GM12878 (cell line): ENCODE data around the gene ERCC3. TPM values are rescaled to one million over a fixed set of nuclear protein-coding genes. Genes with fewer than 3 reads are reported as not detected.

ENCODE experiments used
- ATAC-seq: fragments of 200-7000 bp; cut with Tn5 transposase; 3 replicates; pipeline ENCODE4 v1.9.1; 2020; ENCODE audit warnings: mild to moderate bottlenecking, moderate library complexity
- BruUV-seq: library from RNA; stranded (reverse); fragments of 400-500 nt; replicated peaks from 2 replicates; lab custom pipeline; 2021; lab: Mats Ljungman, UMichigan
- CTCF ChIA-PET: fragments of 300-600 bp; sonication (Branson Sonifier 250); formaldehyde crosslinking; extraction: SDS; loops from one replicate; lab custom pipeline; 2021; ENCODE audit warnings: inconsistent platforms; lab: Yijun Ruan, JAX
- POLR2A ChIA-PET: fragments of 350-600 bp; formaldehyde crosslinking; extraction: SDS; loops from one replicate; lab custom pipeline; 2021; ENCODE audit warnings: inconsistent platforms; lab: Charles Lee
- RAD21 ChIA-PET: fragments of 300-600 bp; sonication (Branson Sonifier 250); formaldehyde crosslinking; loops from one replicate; lab custom pipeline; 2023; ENCODE audit warnings: antibody characterized with exemption; ENCODE audit not compliant: unreplicated experiment; lab: Charles Lee
- SMC1A ChIA-PET: fragments of 300-600 bp; sonication (Branson Sonifier 250); formaldehyde crosslinking; loops from one replicate; lab custom pipeline; 2023; ENCODE audit not compliant: unreplicated experiment, uncharacterized antibody; lab: Charles Lee
- DNase-seq: peaks from one replicate; pipeline ENCODE4 v3.0.0-alpha.2; 2011; ENCODE audit warnings: low read depth, low spot score
- FAIRE-seq: peaks from 3 replicates; lab custom pipeline; 2011; peaks lifted over from hg19 to GRCh38; lab: Jason Lieb, UNC
- H2AFZ ChIP-seq: 2 replicates; pipeline ENCODE4 v1.6.0; 2011; ENCODE audit warnings: low read depth, low read length, control low read depth; ENCODE audit not compliant: control insufficient read depth
- H3K27ac ChIP-seq: 2 replicates; pipeline ENCODE4 v1.5.1; 2011; ENCODE audit warnings: control low read depth; ENCODE audit not compliant: control insufficient read depth, insufficient read depth
- H3K27me3 ChIP-seq, 2 experiments: replicated peaks in 1 of 2; 2 replicates each; pipeline versions ENCODE4 v1.6.0 to v1.6.1; 2011; ENCODE audit warnings: low read length in 1 of 2; ENCODE audit not compliant: control insufficient read depth in 2 of 2, insufficient read depth in 2 of 2
- H3K36me3 ChIP-seq, 2 experiments: 2 replicates each; pipeline ENCODE4 v1.5.1; 2011; ENCODE audit warnings: low read length in 1 of 2; ENCODE audit not compliant: control insufficient read depth in 2 of 2, insufficient read depth in 2 of 2
- H3K4me1 ChIP-seq: 2 replicates; pipeline ENCODE4 v1.6.1; 2011; ENCODE audit warnings: mild to moderate bottlenecking, low read length, moderate library complexity, mixed read lengths; ENCODE audit not compliant: control insufficient read depth, insufficient read depth
- H3K4me2 ChIP-seq: 2 replicates; pipeline ENCODE4 v1.6.0; 2011; ENCODE audit warnings: control low read depth; ENCODE audit not compliant: control insufficient read depth, insufficient read depth
- H3K4me3 ChIP-seq: fragments of 200-600 bp; sonication (generic); 2 replicates; pipeline ENCODE4 v1.5.1; 2016
- H3K79me2 ChIP-seq: 2 replicates; pipeline ENCODE4 v1.6.0; 2011; ENCODE audit warnings: low read length; ENCODE audit not compliant: control insufficient read depth, insufficient read depth
- H3K9ac ChIP-seq: 2 replicates; pipeline ENCODE4 v1.8.0; 2011; ENCODE audit warnings: low read length, control low read depth, mixed read lengths; ENCODE audit not compliant: control insufficient read depth, insufficient read depth
- H3K9me3 ChIP-seq: replicated peaks from 3 replicates; pipeline ENCODE4 v1.5.1; 2011; ENCODE audit warnings: mild to moderate bottlenecking, low read length; ENCODE audit not compliant: control insufficient read depth, insufficient read depth
- H4K20me1 ChIP-seq: 2 replicates; pipeline ENCODE4 v1.6.0; 2011; ENCODE audit not compliant: control insufficient read depth, insufficient read depth
- ATF3 ChIP-seq: IDR thresholded peaks from 2 replicates; pipeline ENCODE4 v1.6.1; 2011; ENCODE audit warnings: low read depth, mild to moderate bottlenecking, low read length, moderate library complexity, borderline replicate concordance; ENCODE audit errors: extremely low read depth
- BACH1 ChIP-seq: fragments of 450-650 bp; IDR thresholded peaks from 2 replicates; pipeline ENCODE4 v1.6.1; 2017; ENCODE audit warnings: mild to moderate bottlenecking, borderline replicate concordance
- CBX5 ChIP-seq: sonication (generic); IDR thresholded peaks from 2 replicates; pipeline ENCODE4 v1.6.1; 2016; ENCODE audit warnings: low read depth, moderate library complexity, mild to moderate bottlenecking, inconsistent platforms
- CREM ChIP-seq: IDR thresholded peaks from 2 replicates; pipeline ENCODE4 v1.6.1; 2014; ENCODE audit warnings: antibody characterized with exemption, low read depth
- DPF2 ChIP-seq: fragments of 450-650 bp; IDR thresholded peaks from 2 replicates; pipeline ENCODE4 v1.6.1; 2017; ENCODE audit warnings: mild to moderate bottlenecking
- ETV6 ChIP-seq, 2 experiments: fragments of 450-650 bp in 1 of 2; IDR thresholded peaks in 1 of 2; conservative IDR thresholded peaks in 1 of 2; 2 replicates each; pipeline ENCODE4 v1.6.1; 2014; ENCODE audit warnings: antibody characterized with exemption in 1 of 2, borderline replicate concordance in 1 of 2, low read depth in 1 of 2, mild to moderate bottlenecking in 1 of 2, moderate library complexity in 1 of 2
- GATAD2B ChIP-seq: fragments of 450-650 bp; conservative IDR thresholded peaks from 2 replicates; pipeline ENCODE4 v1.6.1; 2017; ENCODE audit warnings: low read depth, mild to moderate bottlenecking, moderate library complexity
- HDAC6 ChIP-seq: fragments of 200-600 bp; sonication (generic); IDR thresholded peaks from one replicate; pipeline ENCODE4 v1.8.0; 2017; ENCODE audit warnings: antibody characterized with exemption; ENCODE audit not compliant: unreplicated experiment
- NFIC ChIP-seq: IDR thresholded peaks from 2 replicates; pipeline ENCODE4 v1.6.1; 2012; ENCODE audit warnings: low read depth, mild to moderate bottlenecking, inconsistent platforms, low read length, moderate library complexity
- NR2C1 ChIP-seq: fragments of 450-650 bp; IDR thresholded peaks from 2 replicates; pipeline ENCODE4 v1.6.1; 2017; ENCODE audit warnings: antibody characterized with exemption, mild to moderate bottlenecking, moderate library complexity
- POU2F2 ChIP-seq: IDR thresholded peaks from 3 replicates; pipeline ENCODE4 v1.6.1; 2011; ENCODE audit warnings: low read depth, mild to moderate bottlenecking, low read length, borderline replicate concordance
- RBBP5 ChIP-seq: fragments of 200-600 bp; sonication (generic); conservative IDR thresholded peaks from 2 replicates; pipeline ENCODE4 v1.6.1; 2016
- RUNX3 ChIP-seq: IDR thresholded peaks from 2 replicates; pipeline ENCODE4 v1.6.1; 2012; ENCODE audit warnings: low read length, inconsistent platforms
- TCF3 ChIP-seq: IDR thresholded peaks from 2 replicates; pipeline ENCODE4 v1.6.1; 2012; ENCODE audit warnings: low read depth, mild to moderate bottlenecking, low read length, borderline replicate concordance; ENCODE audit not compliant: insufficient read depth
- USF1 ChIP-seq: IDR thresholded peaks from 2 replicates; pipeline ENCODE4 v1.6.1; 2011; ENCODE audit warnings: borderline replicate concordance, low read depth, mild to moderate bottlenecking, moderate library complexity, mixed read lengths, low read length; ENCODE audit not compliant: insufficient read depth; ENCODE audit errors: extremely low read length
- ZSCAN29 ChIP-seq: fragments of 450-650 bp; IDR thresholded peaks from 2 replicates; pipeline ENCODE4 v1.6.1; 2017; ENCODE audit warnings: mild to moderate bottlenecking, moderate library complexity
- whole genome bisulfite sequencing: methylation state at CpG from one replicate; pipeline ENCODE4 v1.1.6; 2016; ENCODE audit warnings: low lambda C conversion rate; ENCODE audit not compliant: insufficient replicate concordance, insufficient coverage; ENCODE audit errors: missing lambda C conversion rate; 5-methylcytosine and 5-hydroxymethylcytosine counted together
- in situ Hi-C: fragments of 300-500 bp; cut with MboI; formaldehyde crosslinking; loops from 9 replicates; pipeline ENCODE4 v1.14.3; 2018; ENCODE audit warnings: mixed read lengths
- intact Hi-C: fragments of 100-400 bp; cut with micrococcal nuclease; formaldehyde crosslinking; loops from one replicate; pipeline ENCODE4 v1.14.2; 2022; ENCODE audit not compliant: unreplicated experiment
- polyA plus RNA-seq, 11 experiments: library from polyadenylated mRNA; depleted of rRNA in 4 of 11; unstranded in 6 of 11; stranded (reverse) in 5 of 11; fragments of >200 nt; fragmentation: Nextera tagmentation in 4 of 11; fragmentation: Illumina TruSeq in 1 of 11; extraction: Ambion mirVana in 4 of 11; extraction: Trizol in 1 of 11; gene quantifications; 1 replicate in 1 of 11; 2 replicates in 10 of 11; pipeline versions ENCODE4 v1.2.1 to v1.2.3, GENCODE V29; 2011 to 2016; ENCODE audit warnings: inconsistent platforms in 2 of 11, missing spikeins in 2 of 11, low read depth in 1 of 11
- total RNA-seq, 4 experiments: library from RNA; depleted of rRNA in 3 of 4; stranded (reverse); fragments of >200 nt in 3 of 4; fragmentation: Illumina TruSeq in 1 of 4; extraction: Trizol in 1 of 4; gene quantifications; 2 replicates each; pipeline versions ENCODE4 v1.2.1 to v1.2.3, GENCODE V29; 2013 to 2021
- TF ChIP-seq, protein P1 (sequence below): fragments of 450-650 bp; IDR thresholded peaks from 2 replicates; pipeline ENCODE4 v1.6.1; 2016; ENCODE audit warnings: mild to moderate bottlenecking, moderate library complexity, borderline replicate concordance
- TF ChIP-seq, protein P2 (sequence below): IDR thresholded peaks from 2 replicates; pipeline ENCODE4 v1.6.1; 2012; ENCODE audit warnings: low read depth, low read length, improper control_type of control experiment

The ERCC3 gene
- total and polyA plus RNA-seq, 10 of the 15 experiments (the other 5 are each of a cell fraction or from before 2014, with no cell fraction given) = 17.1 to 64.8 (median 42.8) TPM

DNA sequence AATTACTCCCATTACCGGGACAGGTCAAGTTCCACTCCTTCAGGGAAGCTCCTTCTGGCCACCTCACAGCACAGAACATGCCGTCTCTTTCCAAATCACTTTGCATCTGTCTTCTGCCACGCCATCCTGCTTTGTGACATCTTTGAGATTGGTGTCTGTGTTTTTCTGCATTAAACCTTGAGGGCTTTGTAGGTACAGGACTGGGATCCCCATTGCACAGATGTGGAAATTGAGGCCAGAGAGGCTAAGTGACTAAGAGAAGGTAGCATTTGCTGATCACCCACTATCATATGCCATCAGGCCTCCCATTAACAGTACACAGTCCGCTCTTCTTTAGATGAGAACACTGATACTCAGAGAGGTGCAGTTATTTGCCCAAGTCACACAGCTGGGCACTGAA lies 64.4 kb downstream of the ERCC3 start:
- 59% methylated on average over 4 of the region's 4 CpGs for WGBS
- ATAC-seq (no peak), DNase-seq (no peak), FAIRE-seq (no peak)
- H3K4me2 ChIP-seq = no peak overlapping the region
- H4K20me1 ChIP-seq = no peaks in the 10 kb centered on the region
- ChIA-PET POLR2A (no interaction called here), RAD21 (no interaction called here), SMC1A (no interaction called here), CTCF (no interaction called here)
- TF ChIP-seq NR2C1 = no peak
- TF ChIP-seq ATF3 = no peak
- TF ChIP-seq CREM = no peak
- TF ChIP-seq CBX5 = no peak
- no peak for TF ChIP-seq HDAC6
- TF ChIP-seq RUNX3 = no peak
- TF ChIP-seq, protein P1, sequence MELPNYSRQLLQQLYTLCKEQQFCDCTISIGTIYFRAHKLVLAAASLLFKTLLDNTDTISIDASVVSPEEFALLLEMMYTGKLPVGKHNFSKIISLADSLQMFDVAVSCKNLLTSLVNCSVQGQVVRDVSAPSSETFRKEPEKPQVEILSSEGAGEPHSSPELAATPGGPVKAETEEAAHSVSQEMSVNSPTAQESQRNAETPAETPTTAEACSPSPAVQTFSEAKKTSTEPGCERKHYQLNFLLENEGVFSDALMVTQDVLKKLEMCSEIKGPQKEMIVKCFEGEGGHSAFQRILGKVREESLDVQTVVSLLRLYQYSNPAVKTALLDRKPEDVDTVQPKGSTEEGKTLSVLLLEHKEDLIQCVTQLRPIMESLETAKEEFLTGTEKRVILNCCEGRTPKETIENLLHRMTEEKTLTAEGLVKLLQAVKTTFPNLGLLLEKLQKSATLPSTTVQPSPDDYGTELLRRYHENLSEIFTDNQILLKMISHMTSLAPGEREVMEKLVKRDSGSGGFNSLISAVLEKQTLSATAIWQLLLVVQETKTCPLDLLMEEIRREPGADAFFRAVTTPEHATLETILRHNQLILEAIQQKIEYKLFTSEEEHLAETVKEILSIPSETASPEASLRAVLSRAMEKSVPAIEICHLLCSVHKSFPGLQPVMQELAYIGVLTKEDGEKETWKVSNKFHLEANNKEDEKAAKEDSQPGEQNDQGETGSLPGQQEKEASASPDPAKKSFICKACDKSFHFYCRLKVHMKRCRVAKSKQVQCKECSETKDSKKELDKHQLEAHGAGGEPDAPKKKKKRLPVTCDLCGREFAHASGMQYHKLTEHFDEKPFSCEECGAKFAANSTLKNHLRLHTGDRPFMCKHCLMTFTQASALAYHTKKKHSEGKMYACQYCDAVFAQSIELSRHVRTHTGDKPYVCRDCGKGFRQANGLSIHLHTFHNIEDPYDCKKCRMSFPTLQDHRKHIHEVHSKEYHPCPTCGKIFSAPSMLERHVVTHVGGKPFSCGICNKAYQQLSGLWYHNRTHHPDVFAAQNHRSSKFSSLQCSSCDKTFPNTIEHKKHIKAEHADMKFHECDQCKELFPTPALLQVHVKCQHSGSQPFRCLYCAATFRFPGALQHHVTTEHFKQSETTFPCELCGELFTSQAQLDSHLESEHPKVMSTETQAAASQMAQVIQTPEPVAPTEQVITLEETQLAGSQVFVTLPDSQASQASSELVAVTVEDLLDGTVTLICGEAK = no peak
- TF ChIP-seq NFIC = no peak
- TF ChIP-seq, protein P2, sequence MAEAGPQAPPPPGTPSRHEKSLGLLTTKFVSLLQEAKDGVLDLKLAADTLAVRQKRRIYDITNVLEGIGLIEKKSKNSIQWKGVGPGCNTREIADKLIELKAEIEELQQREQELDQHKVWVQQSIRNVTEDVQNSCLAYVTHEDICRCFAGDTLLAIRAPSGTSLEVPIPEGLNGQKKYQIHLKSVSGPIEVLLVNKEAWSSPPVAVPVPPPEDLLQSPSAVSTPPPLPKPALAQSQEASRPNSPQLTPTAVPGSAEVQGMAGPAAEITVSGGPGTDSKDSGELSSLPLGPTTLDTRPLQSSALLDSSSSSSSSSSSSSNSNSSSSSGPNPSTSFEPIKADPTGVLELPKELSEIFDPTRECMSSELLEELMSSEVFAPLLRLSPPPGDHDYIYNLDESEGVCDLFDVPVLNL = no peak
- no peak for TF ChIP-seq USF1
- TF ChIP-seq TCF3 = no peak
- no peak for TF ChIP-seq POU2F2
- TF ChIP-seq GATAD2B = no peak
- TF ChIP-seq RBBP5 = no peak
- no peak for TF ChIP-seq DPF2
- TF ChIP-seq ZSCAN29 = no peak
- TF ChIP-seq ETV6 (conservative IDR thresholded peaks at IDR 0.05 in 1 of 2, IDR thresholded peaks at IDR 0.05 in 1 of 2; ENCODE audit: borderline replicate concordance in 1 of 2, low read depth in 1 of 2) = no peak
- no peak for TF ChIP-seq BACH1
- no peak overlapping the region for H2AFZ ChIP-seq
- no peak overlapping the region for H3K9ac ChIP-seq
- BruUV-seq = no TSS peak
- no peaks in the 10 kb centered on the region for H3K4me1 ChIP-seq
- no peak overlapping the region for H3K27ac ChIP-seq
- no peaks in the 10 kb centered on the region for H3K36me3 ChIP-seq
- intact Hi-C loops (no loop called here), in situ Hi-C loops (no loop called here)
- no peaks in the 10 kb centered on the region for H3K27me3 ChIP-seq
- H3K9me3 ChIP-seq = no peaks in the 10 kb centered on the region
- no peak overlapping the region for H3K4me3 ChIP-seq
- no peaks in the 10 kb centered on the region for H3K79me2 ChIP-seq
